ENCODE measurements around the gene SYT11. TPM values are rescaled to one million over a fixed set of nuclear protein-coding genes. Genes with fewer than 3 reads are reported as not detected.

The SYT11 gene
- polyA plus RNA-seq, 2 of the 4 experiments (the other 2 are of a cell fraction) = 2.5 to 2.8 TPM

GRCh38 chr1:155872527-155872926 is 13.2 kb downstream of the SYT11 start:
- WGBS (ENCODE audit: missing lambda C conversion rate) = 85% methylated on average over 5 of the region's 5 CpGs
- TF ChIP-seq FOSB (CRISPR knock-in tag; IDR thresholded peaks at IDR 0.05) = no peak
- TF ChIP-seq NR3C1 (IDR thresholded peaks at IDR 0.05) = no peak
- no peak for TF ChIP-seq ZFP36 (IDR thresholded peaks at IDR 0.05; ENCODE audit: borderline replicate concordance, partially characterized antibody)
- no peak for TF ChIP-seq FOSL2 (IDR thresholded peaks at IDR 0.05)
- no peak for TF ChIP-seq FOSL2 (CRISPR knock-in tag; IDR thresholded peaks at IDR 0.05)
- no peak for TF ChIP-seq ZSCAN20 (CRISPR knock-in tag; IDR thresholded peaks at IDR 0.05)
- no peak for TF ChIP-seq HOXA7 (CRISPR knock-in tag; IDR thresholded peaks at IDR 0.05)
- TF ChIP-seq MYC (IDR thresholded peaks at IDR 0.05; ENCODE audit: borderline replicate concordance, low read length) = no peak
- no peak for TF ChIP-seq HES2 (IDR thresholded peaks at IDR 0.05)
- TF ChIP-seq HEYL (CRISPR knock-in tag; IDR thresholded peaks at IDR 0.05) = no peak
- TF ChIP-seq TFCP2L1 (CRISPR knock-in tag; IDR thresholded peaks at IDR 0.05) = no peak
- no peak for TF ChIP-seq JUNB (IDR thresholded peaks at IDR 0.05)
- TF ChIP-seq SMC3 (IDR thresholded peaks at IDR 0.05) = no peak
- TF ChIP-seq CEBPB (IDR thresholded peaks at IDR 0.05) = no peak
- no peak for TF ChIP-seq RNF2 (IDR thresholded peaks at IDR 0.05; ENCODE audit: borderline replicate concordance, low read depth)
- no peak for TF ChIP-seq ZC3H11A (IDR thresholded peaks at IDR 0.05)
- no peak for TF ChIP-seq KDM5A (IDR thresholded peaks at IDR 0.05)

GRCh38 chr1:155873860-155874259 is 14.5 kb downstream of the SYT11 start:
- ATAC-seq = no peak
- H3K4me2 ChIP-seq = no peak overlapping the region
- no peak overlapping the region for H3K27ac ChIP-seq
- ChIA-PET POLR2A (interaction anchor here (0.6 kb wide), 1 partner anchor 10 kb away, joined by 5 read pairs; no protein-coding TSS in a partner anchor), CTCF (interaction anchor here (1.4 kb wide), 2 partner anchors 9 to 116 kb away, joined by 3 read pairs; no protein-coding TSS in a partner anchor)
- no peak for DNase-seq (ENCODE audit: low read depth in 1 of 2, low spot score in 1 of 2)
- H3K9me3 ChIP-seq = no peaks in the 10 kb centered on the region
- TF ChIP-seq REST (IDR thresholded peaks at IDR 0.05) = no peak
- no peak overlapping the region for H3K4me3 ChIP-seq
- no peaks in the 10 kb centered on the region for H3K4me1 ChIP-seq
- no peak for FAIRE-seq
- WGBS (ENCODE audit: missing lambda C conversion rate) = 86% methylated on average over 9 of the region's 9 CpGs

More at GRCh38 chr1:155872527-155872926, 13.2 kb downstream of the SYT11 start:
- ATAC-seq (no peak), FAIRE-seq (no peak), DNase-seq (ENCODE audit: low read depth in 1 of 2, low spot score in 1 of 2) (no peak)
- Histone ChIP-seq H3K4me2 (no peak overlapping the region), H3K27ac (no peak overlapping the region), H3K9me3 (no peaks in the 10 kb centered on the region), H3K4me3 (no peak overlapping the region), H3K4me1 (no peaks in the 10 kb centered on the region)
- ChIA-PET CTCF (interaction anchor here (0.9 to 2.0 kb wide), 6 partner anchors 9 to 117 kb away, joined by 3 to 6 read pairs (median 4); no protein-coding TSS in a partner anchor), POLR2A (no interaction called here)

GRCh38 chr1:155877945-155878344 is 18.6 kb downstream of the SYT11 start:
- Histone ChIP-seq H3K4me2 (no peak overlapping the region), H3K4me1 (no peaks in the 10 kb centered on the region), H3K9me3 (no peaks in the 10 kb centered on the region), H3K4me3 (no peak overlapping the region), H3K27ac (no peak overlapping the region)
- ChIA-PET POLR2A (no interaction called here), CTCF (interaction anchor here (1.2 kb wide), 1 partner anchor 42 kb away, joined by 3 read pairs; no protein-coding TSS in a partner anchor)
- no peak for ATAC-seq
- WGBS (ENCODE audit: missing lambda C conversion rate) = 88% methylated on average over 2 of the region's 2 CpGs
- no peak for DNase-seq (ENCODE audit: low read depth in 1 of 2, low spot score in 1 of 2)
- no peak for FAIRE-seq
- TF ChIP-seq CBX2 (IDR thresholded peaks at IDR 0.05; ENCODE audit: borderline replicate concordance, low read depth) (no peak), EHMT2 (IDR thresholded peaks at IDR 0.05; ENCODE audit: low read depth) (no peak), HEYL (CRISPR knock-in tag; IDR thresholded peaks at IDR 0.05) (no peak), E2F6 (IDR thresholded peaks at IDR 0.05; ENCODE audit: borderline replicate concordance, low read depth) (no peak), ZNF302 (CRISPR knock-in tag; IDR thresholded peaks at IDR 0.05) (no peak), CTCF (IDR thresholded peaks at IDR 0.05) (no peak), NR3C1 (IDR thresholded peaks at IDR 0.05) (no peak), BHLHE40 (IDR thresholded peaks at IDR 0.05; ENCODE audit: low read depth, low read length) (no peak), EHF (CRISPR knock-in tag; IDR thresholded peaks at IDR 0.05) (no peak), TFCP2L1 (CRISPR knock-in tag; IDR thresholded peaks at IDR 0.05) (no peak), RARB (CRISPR knock-in tag; IDR thresholded peaks at IDR 0.05) (no peak), MAZ (IDR thresholded peaks at IDR 0.05; ENCODE audit: borderline replicate concordance, low read depth, low read length) (no peak), CBX8 (IDR thresholded peaks at IDR 0.05) (no peak), HES2 (IDR thresholded peaks at IDR 0.05) (no peak), ATOH8 (CRISPR knock-in tag; IDR thresholded peaks at IDR 0.05; ENCODE audit: low read depth) (no peak)

All from A549 (cell line).